Right lung (tissue), 10 donors: Measurements from ENCODE around the gene ASB1. TPM values are rescaled to one million over a fixed set of nuclear protein-coding genes. Genes with fewer than 3 reads are reported as not detected.

Experiments used
- DNase-seq, 2 donors: peaks; one replicate each; pipeline ENCODE4 v3.0.0-alpha.2; 2013
- long read RNA-seq, 8 donors: transcript quantifications; one replicate each; lab custom pipeline, GENCODE V29; 2026
- polyA plus RNA-seq, 5 donors: library from polyadenylated mRNA; unstranded; fragments of 120-200 nt; gene quantifications; one replicate each; pipeline versions ENCODE4 v1.2.1 to v1.2.3, GENCODE V29; 2013; ENCODE audit warnings: inconsistent platforms in 1 of 5, low replicate concordance in 1 of 5; ENCODE audit not compliant: insufficient read length in 5 of 5, insufficient read depth in 1 of 5

Gene ASB1, protein sequence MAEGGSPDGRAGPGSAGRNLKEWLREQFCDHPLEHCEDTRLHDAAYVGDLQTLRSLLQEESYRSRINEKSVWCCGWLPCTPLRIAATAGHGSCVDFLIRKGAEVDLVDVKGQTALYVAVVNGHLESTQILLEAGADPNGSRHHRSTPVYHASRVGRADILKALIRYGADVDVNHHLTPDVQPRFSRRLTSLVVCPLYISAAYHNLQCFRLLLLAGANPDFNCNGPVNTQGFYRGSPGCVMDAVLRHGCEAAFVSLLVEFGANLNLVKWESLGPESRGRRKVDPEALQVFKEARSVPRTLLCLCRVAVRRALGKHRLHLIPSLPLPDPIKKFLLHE
- 10 to 100 TPM; 22.0 to 32.0 (median 26.8) TPM for polyA plus RNA-seq
- long read RNA-seq, donor 1, full-length matches to known transcripts = 7 of 7 reads
- long read RNA-seq, donor 1, partial matches to known transcripts = 0 of 7 reads
- long read RNA-seq, donor 1, other reads (novel, unspliced or antisense) = 0 of 7 reads
- long read RNA-seq, donor 2, full-length matches to known transcripts = 2 of 2 reads
- long read RNA-seq, donor 2, partial matches to known transcripts = 0 of 2 reads
- long read RNA-seq, donor 2, other reads (novel, unspliced or antisense) = 0 of 2 reads
- long read RNA-seq, donor 3, full-length matches to known transcripts = 2 of 2 reads
- long read RNA-seq, donor 3, partial matches to known transcripts = 0 of 2 reads
- long read RNA-seq, donor 3, other reads (novel, unspliced or antisense) = 0 of 2 reads
- long read RNA-seq, donor 4, full-length matches to known transcripts = 1 of 1 reads
- long read RNA-seq, donor 4, partial matches to known transcripts = 0 of 1 reads
- long read RNA-seq, donor 4, other reads (novel, unspliced or antisense) = 0 of 1 reads
- long read RNA-seq, donor 5, full-length matches to known transcripts = 5 of 5 reads
- long read RNA-seq, donor 5, partial matches to known transcripts = 0 of 5 reads
- long read RNA-seq, donor 5, other reads (novel, unspliced or antisense) = 0 of 5 reads
- long read RNA-seq, donor 6, full-length matches to known transcripts = 6 of 6 reads
- long read RNA-seq, donor 6, partial matches to known transcripts = 0 of 6 reads
- long read RNA-seq, donor 6, other reads (novel, unspliced or antisense) = 0 of 6 reads
- long read RNA-seq, donor 7, full-length matches to known transcripts = 3 of 3 reads
- long read RNA-seq, donor 7, partial matches to known transcripts = 0 of 3 reads
- long read RNA-seq, donor 7, other reads (novel, unspliced or antisense) = 0 of 3 reads
- long read RNA-seq, donor 8, full-length matches to known transcripts = 1 of 1 reads
- long read RNA-seq, donor 8, partial matches to known transcripts = 0 of 1 reads
- long read RNA-seq, donor 8, other reads (novel, unspliced or antisense) = 0 of 1 reads

DNA sequence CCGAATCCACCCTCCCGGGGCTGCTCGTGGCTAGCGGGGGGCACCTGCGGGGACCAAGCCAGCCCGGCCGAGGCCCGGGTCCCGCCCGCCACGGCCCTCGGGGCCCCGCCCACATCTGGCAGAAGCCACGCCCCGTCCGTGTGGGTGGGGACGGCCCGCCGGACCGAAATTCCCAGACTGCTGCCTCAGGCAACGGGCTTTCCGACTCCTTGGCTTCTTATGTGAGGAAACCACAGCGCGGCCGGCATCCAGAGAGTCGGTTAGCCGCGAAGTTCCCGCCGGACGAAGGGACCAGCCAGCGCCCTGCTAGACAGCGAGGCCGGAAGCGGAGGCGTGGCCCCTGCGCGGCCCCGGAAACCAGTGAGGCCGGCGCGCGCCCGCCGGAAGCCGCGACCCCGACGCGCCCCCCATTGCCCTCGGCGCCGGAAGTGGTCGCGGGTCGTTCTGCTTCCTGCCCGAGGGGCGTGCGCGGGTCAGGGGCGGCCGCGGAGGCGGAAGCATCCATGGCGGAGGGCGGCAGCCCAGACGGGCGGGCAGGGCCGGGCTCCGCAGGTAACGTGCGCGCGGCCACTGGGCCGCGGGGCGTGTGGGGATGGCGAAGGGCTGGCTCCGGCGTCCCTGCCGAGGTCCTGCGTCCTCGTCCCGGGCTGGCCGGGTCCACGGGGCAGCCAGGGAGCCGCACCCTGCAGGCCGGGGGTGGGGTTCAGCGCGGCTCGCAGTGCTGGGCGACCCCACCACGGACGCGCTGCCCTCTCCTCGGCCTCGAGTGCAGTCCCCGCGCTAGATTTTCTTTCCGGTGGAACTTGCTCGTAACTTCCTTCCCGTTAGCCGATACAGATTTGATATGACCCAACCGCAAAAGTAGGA is at the start of gene ASB1:
Gene ASB1, plus strand, starts transcription at position 360 of the 867 bp plus-strand sequence. Its CDS starts 144 bp downstream, at position 504.
- DNase-seq = peak; percentile 82

- no peak for DNase-seq
Measured at GRCh38 chr2:238378230-238379095, 48.3 kb upstream of the ASB1 start.

GRCh38 chr2:238379096-238379810 is 47.5 kb upstream of the ASB1 start:
- no peak for DNase-seq

DNA sequence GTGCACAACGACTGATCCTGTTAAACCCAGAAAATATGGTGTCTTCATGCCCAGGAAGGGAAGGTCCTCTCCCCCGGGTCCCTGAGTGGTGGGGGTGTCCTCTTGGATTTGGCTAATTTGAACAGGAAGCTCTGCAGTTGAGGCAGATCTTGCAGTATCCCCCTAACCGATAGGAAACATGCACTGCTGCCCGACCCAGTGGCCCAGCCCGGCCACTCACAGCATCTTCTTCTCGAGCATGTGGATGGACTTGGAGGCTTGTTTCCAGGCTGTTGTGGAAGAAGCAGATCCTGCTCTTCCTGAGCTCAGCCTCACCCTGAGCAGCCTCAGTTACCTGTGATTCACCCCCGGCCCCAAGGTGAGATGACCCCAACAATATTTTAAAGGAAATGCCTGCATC is 46.4 kb upstream of the ASB1 start:
- no peak for DNase-seq

DNA sequence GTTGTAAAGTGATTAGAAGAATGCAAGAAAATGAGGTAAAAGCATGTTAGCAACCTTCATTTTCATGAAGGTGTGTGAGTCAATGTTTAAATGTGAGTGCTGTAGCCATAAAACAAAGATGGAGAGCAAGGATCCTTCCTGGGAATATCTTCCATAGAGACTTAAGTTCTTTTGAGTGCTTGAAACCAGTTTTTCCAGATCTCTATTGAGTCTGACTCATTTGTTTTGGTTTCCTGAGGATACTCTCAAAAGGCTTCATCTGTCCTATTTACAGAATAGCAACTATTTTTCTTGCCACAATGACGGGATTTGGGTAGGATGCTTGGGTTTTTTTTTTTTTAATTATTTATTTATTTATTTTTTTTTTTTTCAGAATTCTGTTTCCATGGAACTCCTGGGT is 45.9 kb upstream of the ASB1 start:
- DNase-seq = no peak

DNA sequence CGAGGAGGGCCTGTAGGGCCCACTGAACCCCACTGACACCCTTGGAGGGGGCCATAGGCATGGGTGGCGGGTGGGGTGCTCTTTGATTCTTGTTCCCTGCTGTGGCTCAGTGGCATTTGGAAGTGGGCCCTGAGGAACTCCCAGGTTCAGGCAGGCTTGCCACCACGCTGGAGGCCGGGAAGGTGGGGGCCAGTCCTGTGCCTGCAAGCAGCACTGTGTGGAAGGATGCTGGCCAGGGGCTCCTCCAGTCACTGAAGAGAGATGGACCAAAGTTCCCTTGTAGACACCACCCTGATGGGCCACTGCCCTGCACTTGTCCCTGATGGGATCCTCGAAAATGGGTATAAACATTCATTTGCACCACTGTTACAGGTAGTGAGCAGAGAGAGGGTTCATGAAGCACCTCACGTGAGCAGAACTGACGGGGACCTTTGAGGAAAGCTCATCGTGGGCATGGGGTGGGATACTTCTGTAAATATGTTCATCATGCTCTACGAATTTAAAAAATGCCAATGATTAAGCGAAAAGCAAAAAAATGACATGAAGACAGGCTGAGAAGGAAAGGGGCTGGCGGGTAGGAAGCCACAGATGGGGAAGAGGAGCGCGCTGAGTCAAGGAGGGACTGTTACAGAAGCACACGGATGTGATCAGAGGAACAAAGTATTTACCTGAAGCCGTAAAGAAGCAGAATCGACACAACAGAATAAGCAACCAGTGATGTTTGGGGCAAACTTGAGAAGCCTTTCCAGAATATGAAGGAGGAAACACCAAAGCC is 45.2 kb upstream of the ASB1 start:
- DNase-seq = no peak

DNA sequence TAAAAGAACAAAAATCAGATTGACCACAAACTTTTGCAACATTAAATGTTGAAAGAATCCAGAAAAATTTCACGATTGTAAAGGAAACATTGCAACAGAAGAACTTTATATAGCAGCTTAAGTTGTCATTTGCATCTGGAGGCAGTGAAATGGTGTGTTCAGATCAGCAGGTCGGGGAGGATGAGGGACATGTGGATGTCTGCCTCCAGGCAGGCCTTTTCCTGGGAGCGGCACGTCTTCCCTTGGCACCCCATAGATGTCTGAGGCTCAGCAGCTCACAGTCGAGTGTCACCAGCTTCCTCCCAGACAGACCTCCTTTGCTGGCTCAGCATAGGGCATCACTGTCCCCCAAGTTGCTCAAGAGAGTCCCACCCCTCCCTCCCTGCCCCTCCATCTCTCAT is 44.3 kb upstream of the ASB1 start:
- no peak for DNase-seq

- no peak for DNase-seq
Measured at GRCh38 chr2:238383135-238383534, 43.6 kb upstream of the ASB1 start.

DNA sequence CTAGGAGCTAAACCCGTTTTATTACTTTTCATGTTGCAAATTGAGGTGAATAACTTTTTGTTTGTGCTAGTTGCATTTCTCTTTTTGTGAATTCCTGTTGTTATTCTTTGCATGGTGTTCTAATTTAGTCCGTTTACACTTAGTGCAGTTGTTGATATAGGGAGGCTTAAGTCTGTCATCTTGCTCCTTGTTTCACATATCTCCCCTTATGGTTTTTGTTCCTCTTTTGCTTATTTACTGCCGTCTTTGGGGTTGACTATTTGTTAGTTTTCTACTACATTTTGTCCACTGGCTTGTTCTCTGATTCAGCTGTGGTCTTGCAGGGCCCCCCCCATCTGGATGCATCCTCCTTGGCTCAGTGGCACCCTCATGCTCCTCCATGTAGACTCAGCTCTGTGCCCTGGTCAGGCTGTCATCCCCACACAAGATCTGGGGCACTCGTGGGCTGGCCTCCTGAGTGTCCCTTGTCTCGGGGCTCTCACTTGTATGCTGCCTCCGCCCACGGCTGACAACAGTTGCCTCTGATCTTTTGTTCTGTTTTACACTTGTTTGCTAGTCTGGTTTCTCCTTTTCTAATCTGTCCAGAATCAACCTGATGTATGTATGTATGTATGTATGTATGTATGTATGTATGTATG is 42.9 kb upstream of the ASB1 start:
- DNase-seq = no peak

GRCh38 chr2:238387332-238387731 is 39.4 kb upstream of the ASB1 start:
- DNase-seq = no peak

- no peak for DNase-seq
Measured at GRCh38 chr2:238388794-238389193, 37.9 kb upstream of the ASB1 start.

DNA sequence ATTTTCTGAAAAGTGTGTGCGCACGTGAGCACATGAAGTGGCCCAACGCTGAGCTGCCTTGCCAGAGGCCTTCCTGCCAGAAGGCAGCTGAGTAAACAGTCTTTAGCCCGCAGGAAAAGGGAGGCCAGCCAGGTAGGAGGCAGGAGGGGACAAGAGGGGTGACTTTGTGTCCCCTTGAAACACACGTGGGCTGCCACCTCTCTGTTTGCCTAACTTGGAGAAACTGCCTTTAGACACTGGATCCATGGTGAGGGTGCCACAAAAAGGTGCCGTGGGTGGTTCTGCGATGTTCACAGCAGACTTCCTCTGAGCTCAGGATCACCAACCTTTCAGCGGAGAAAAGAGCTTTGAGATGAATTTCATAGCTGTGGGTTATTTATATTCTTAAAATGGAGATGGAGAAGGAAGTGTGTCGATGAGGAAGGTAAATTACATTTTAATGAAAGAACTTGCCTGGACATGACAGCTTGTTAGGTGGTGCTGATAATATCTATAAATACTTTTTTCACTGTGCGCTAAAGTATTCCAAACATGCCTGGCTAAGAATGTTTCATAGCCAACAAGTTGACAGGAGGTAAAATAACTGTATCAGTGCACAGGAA is 36.6 kb upstream of the ASB1 start:
- peak; percentile 58 to 64 for DNase-seq

DNA sequence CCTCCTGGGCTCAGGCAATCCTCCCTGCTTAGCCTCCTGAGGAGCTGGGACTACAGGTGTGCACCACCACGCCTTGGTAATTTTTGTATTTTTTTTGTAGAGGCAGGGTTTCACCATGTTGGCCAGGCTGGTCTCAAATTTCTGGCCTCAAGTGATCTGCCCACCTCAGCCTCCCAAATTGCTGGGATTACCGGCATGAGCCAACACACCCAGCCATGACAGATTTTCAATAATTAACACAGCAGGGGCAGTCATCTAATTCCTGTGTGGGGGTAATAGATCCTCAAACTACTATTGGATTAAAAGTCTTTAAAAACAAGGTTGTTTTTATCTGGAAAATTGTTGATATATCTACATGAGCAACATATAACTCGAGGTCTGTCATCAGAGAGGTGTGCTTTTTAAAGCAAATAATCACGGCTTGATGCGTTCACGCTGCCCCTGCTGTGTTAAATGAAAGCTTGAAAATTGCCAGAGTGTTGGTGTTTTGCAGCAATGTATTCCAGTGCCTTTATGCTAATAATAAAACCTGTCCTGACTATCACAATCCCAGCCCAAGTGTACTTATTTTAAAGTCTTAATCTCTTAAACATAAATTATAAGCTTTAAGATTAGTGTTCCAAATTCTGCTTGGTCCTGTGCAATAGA is 35.6 kb upstream of the ASB1 start:
- no peak for DNase-seq

GRCh38 chr2:238396663-238397062 is 30.1 kb upstream of the ASB1 start:
- no peak for DNase-seq

GRCh38 chr2:238397356-238397755 is 29.4 kb upstream of the ASB1 start:
- DNase-seq = no peak

GRCh38 chr2:238398577-238398976 is 28.1 kb upstream of the ASB1 start:
- no peak for DNase-seq

DNA sequence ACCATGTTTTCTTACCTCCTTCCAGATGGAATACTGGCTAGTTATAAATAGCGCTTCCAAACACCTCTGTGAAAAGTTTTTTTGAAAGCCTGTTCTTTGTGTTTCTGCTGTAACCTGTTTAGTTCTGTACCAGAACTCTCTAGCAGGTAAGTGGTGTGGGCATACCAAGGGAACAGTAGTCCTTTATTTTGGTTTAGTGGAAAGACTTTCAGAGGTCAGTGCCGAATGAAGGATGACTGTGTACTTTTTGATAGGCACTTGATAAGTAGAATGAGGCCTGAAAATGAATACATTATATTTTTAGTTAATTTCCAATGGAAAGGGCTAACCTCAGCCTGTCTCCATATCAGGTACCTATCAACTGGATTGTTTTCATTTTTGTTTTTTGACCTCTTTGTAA is 27.6 kb upstream of the ASB1 start:
- no peak for DNase-seq
